HepG2 (cell line): Measurements from ENCODE around the gene ARHGAP26. TPM values are rescaled to one million over a fixed set of nuclear protein-coding genes. Genes with fewer than 3 reads are reported as not detected.

Source experiments
- ATAC-seq: fragments of 200-7000 bp; cut with Tn5 transposase; 3 replicates; pipeline ENCODE4 v1.9.1; 2020; ENCODE audit warnings: mild to moderate bottlenecking, moderate library complexity
- BruUV-seq: library from RNA; stranded (reverse); fragments of 400-500 nt; replicated peaks from 2 replicates; lab custom pipeline; 2021; lab: Mats Ljungman, UMichigan
- CTCF ChIA-PET: fragments of 300-600 bp; formaldehyde crosslinking; extraction: SDS; loops from one replicate; lab custom pipeline; 2021; ENCODE audit warnings: low total read pairs, inconsistent platforms, low intra/inter-chr PET ratio; lab: Yijun Ruan, JAX
- POLR2A ChIA-PET: fragments of 350-600 bp; sonication (Branson Sonifier 250); formaldehyde crosslinking; loops from one replicate; lab custom pipeline; 2020; ENCODE audit warnings: antibody characterized with exemption, inconsistent platforms; lab: Yijun Ruan, JAX
- DNase-seq: peaks from one replicate; pipeline ENCODE4 v3.0.0-alpha.2; 2015; ENCODE audit warnings: low spot score
- FAIRE-seq: peaks from 3 replicates; lab custom pipeline; 2011; peaks lifted over from hg19 to GRCh38; lab: Jason Lieb, UNC
- H2AFZ ChIP-seq: one replicate; pipeline ENCODE4 v1.6.1; 2011; ENCODE audit warnings: low read length, inconsistent platforms
- H3K27ac ChIP-seq: fragments of 300-600 bp; 3 replicates; pipeline ENCODE4 v1.8.0; 2011; ENCODE audit warnings: mixed run types, mild to moderate bottlenecking, mixed read lengths, low read length, inconsistent platforms; ENCODE audit not compliant: insufficient read depth; ENCODE audit errors: extremely low read length
- H3K27me3 ChIP-seq, 2 experiments: fragments of 200-600 bp in 1 of 2; 2 replicates in 1 of 2; 3 replicates in 1 of 2; pipeline versions ENCODE4 v1.6.0 to v1.8.0; 2011; ENCODE audit warnings: low read length in 2 of 2, mild to moderate bottlenecking in 2 of 2, moderate library complexity in 2 of 2, inconsistent platforms in 1 of 2; ENCODE audit not compliant: insufficient read depth in 2 of 2, control insufficient read depth in 1 of 2
- H3K36me3 ChIP-seq, 2 experiments: fragments of 200-600 bp in 1 of 2; replicated peaks in 1 of 2; 2 replicates in 1 of 2; 3 replicates in 1 of 2; pipeline versions ENCODE4 v1.5.1 to v1.8.0; 2011; ENCODE audit warnings: low read length in 2 of 2, inconsistent platforms in 1 of 2; ENCODE audit not compliant: insufficient read depth in 2 of 2, control insufficient read depth in 1 of 2
- H3K4me1 ChIP-seq: 2 replicates; pipeline ENCODE4 v1.5.1; 2012; ENCODE audit warnings: low read length, inconsistent platforms; ENCODE audit not compliant: insufficient read depth
- H3K4me2 ChIP-seq: 2 replicates; pipeline ENCODE4 v1.6.0; 2011; ENCODE audit warnings: low read depth, low read length, inconsistent platforms
- H3K4me3 ChIP-seq, 3 experiments: fragments of 200-600 bp in 1 of 3; sonication (generic), shearing (Covaris generic) in 1 of 3; replicated peaks in 1 of 3; 2 replicates each; pipeline ENCODE4 v1.5.1; 2011 to 2016; ENCODE audit warnings: low read length in 3 of 3, inconsistent platforms in 2 of 3, low read depth in 2 of 3, mild to moderate bottlenecking in 2 of 3, control low read depth in 1 of 3, mixed read lengths in 1 of 3; ENCODE audit not compliant: insufficient read depth in 1 of 3
- H3K79me2 ChIP-seq: one replicate; pipeline ENCODE4 v1.6.1; 2011; ENCODE audit warnings: low read length, inconsistent platforms; ENCODE audit not compliant: insufficient read depth
- H3K9ac ChIP-seq: 2 replicates; pipeline ENCODE4 v1.6.0; 2011; ENCODE audit warnings: mild to moderate bottlenecking, low read depth, low read length, inconsistent platforms; ENCODE audit not compliant: insufficient read depth
- H3K9me3 ChIP-seq: 2 replicates; pipeline ENCODE4 v1.5.1; 2012; ENCODE audit warnings: mild to moderate bottlenecking, low read length
- H4K20me1 ChIP-seq: 2 replicates; pipeline ENCODE4 v1.6.0; 2011; ENCODE audit warnings: inconsistent platforms, mild to moderate bottlenecking, low read length, moderate library complexity; ENCODE audit not compliant: insufficient read depth
- BATF2 ChIP-seq: sonication (generic); formaldehyde crosslinking; IDR thresholded peaks from 2 replicates; pipeline ENCODE4 v1.8.0; 2022; ENCODE audit warnings: mild to moderate bottlenecking, missing genetic modification reagents, moderate library complexity
- EED ChIP-seq: sonication (generic); formaldehyde crosslinking; IDR thresholded peaks from 2 replicates; pipeline ENCODE4 v1.5.0; 2020; ENCODE audit warnings: mild to moderate bottlenecking, missing genetic modification reagents
- HIVEP1 ChIP-seq: sonication (generic); formaldehyde crosslinking; IDR thresholded peaks from 2 replicates; pipeline ENCODE4 v1.4.0; 2020; ENCODE audit warnings: mild to moderate bottlenecking, missing genetic modification reagents
- POGK ChIP-seq: sonication (generic); formaldehyde crosslinking; conservative IDR thresholded peaks from 2 replicates; pipeline ENCODE4 v1.8.0; 2022; ENCODE audit warnings: mild to moderate bottlenecking, moderate library complexity, missing genetic modification reagents
- PRDM10 ChIP-seq: sonication (generic); formaldehyde crosslinking; IDR thresholded peaks from 2 replicates; pipeline ENCODE4 v1.4.0; 2020; ENCODE audit warnings: low read depth, missing genetic modification reagents
- PRMT3 ChIP-seq: sonication (generic); formaldehyde crosslinking; IDR thresholded peaks from 2 replicates; pipeline ENCODE4 v1.8.1; 2022; ENCODE audit warnings: low read depth, mild to moderate bottlenecking, moderate library complexity, missing genetic modification reagents, borderline replicate concordance
- SKIL ChIP-seq: sonication (generic); formaldehyde crosslinking; IDR thresholded peaks from 2 replicates; pipeline ENCODE4 v1.8.0; 2022; ENCODE audit warnings: missing genetic modification reagents, mild to moderate bottlenecking, moderate library complexity, borderline replicate concordance
- SRY ChIP-seq: sonication (generic); formaldehyde crosslinking; IDR thresholded peaks from 2 replicates; pipeline ENCODE4 v1.8.0; 2022; ENCODE audit warnings: mild to moderate bottlenecking, missing genetic modification reagents
- ZFP90 ChIP-seq: sonication (generic); formaldehyde crosslinking; IDR thresholded peaks from 2 replicates; pipeline ENCODE4 v1.8.0; 2022; ENCODE audit warnings: missing genetic modification reagents, mild to moderate bottlenecking, inconsistent platforms, borderline replicate concordance
- ZNF564 ChIP-seq: sonication (generic); formaldehyde crosslinking; IDR thresholded peaks from 2 replicates; pipeline ENCODE4 v1.8.1; 2023; ENCODE audit warnings: mild to moderate bottlenecking, missing genetic modification reagents
- ZUFSP ChIP-seq: sonication (generic); formaldehyde crosslinking; IDR thresholded peaks from 2 replicates; pipeline ENCODE4 v1.9.0; 2021; ENCODE audit warnings: missing genetic modification reagents, mild to moderate bottlenecking, borderline replicate concordance
- WGBS: methylation state at CpG from one replicate; pipeline ENCODE4 v1.1.6; 2017; ENCODE audit warnings: low lambda C conversion rate; 5-methylcytosine and 5-hydroxymethylcytosine counted together
- in situ Hi-C: cut with HindIII; loops from 2 replicates; pipeline ENCODE4 v1.10.0; 2017; ENCODE audit warnings: low pct_unique_long_range_greater_than_20kb; ENCODE audit not compliant: extremely low pct_ligation_motif_present
- intact Hi-C: fragments of 100-400 bp; cut with micrococcal nuclease; formaldehyde crosslinking; loops from one replicate; pipeline ENCODE4 v1.10.0; 2022; ENCODE audit not compliant: unreplicated experiment
- polyA plus RNA-seq, 8 experiments: library from polyadenylated mRNA; depleted of rRNA in 3 of 8; stranded (reverse) in 7 of 8; unstranded in 1 of 8; fragments of >200 nt; fragmentation: Illumina TruSeq in 4 of 8; extraction: Trizol in 4 of 8; gene quantifications; 2 replicates each; pipeline versions ENCODE4 v1.2.1 to v1.2.3, GENCODE V29; 2011 to 2016; ENCODE audit warnings: low read depth in 4 of 8, missing spikeins in 1 of 8, mixed read lengths in 1 of 8; ENCODE audit not compliant: insufficient read depth in 1 of 8
- total RNA-seq, 5 experiments: library from RNA; depleted of rRNA; stranded (reverse); fragments of >200 nt; fragmentation: Illumina TruSeq; extraction: Trizol; gene quantifications; 2 replicates each; pipeline ENCODE4 v1.2.3, GENCODE V29; 2016; ENCODE audit warnings: low read depth in 1 of 5

The ARHGAP26 gene
- total and polyA plus RNA-seq, 2 of the 13 experiments (the other 11 are each of a cell fraction or from before 2014, with no cell fraction given): 9.6 to 18.2 TPM

GRCh38 chr5:142892021-142892420, 121.8 kb downstream of the ARHGAP26 start:
- Histone ChIP-seq H3K36me3 (peaks cover 1 to 4% of the 10 kb centered on the region in 2 experiments; a peak in 2 of 5 replicates), H3K27me3 (no peaks in the 10 kb centered on the region), H4K20me1 (no peaks in the 10 kb centered on the region), H3K9ac (no peak overlapping the region), H3K4me2 (no peak overlapping the region), H3K4me1 (peaks cover 29% of the 10 kb centered on the region), H3K79me2 (no peaks in the 10 kb centered on the region), H2AFZ (no peak overlapping the region), H3K4me3 (no peak overlapping the region), H3K27ac (no peak overlapping the region), H3K9me3 (no peaks in the 10 kb centered on the region)
- BruUV-seq: no TSS peak
- in situ Hi-C loops (no loop called here), intact Hi-C loops (no loop called here)
- POLR2A ChIA-PET: no interaction called here
- FAIRE-seq: no peak
- no peak for DNase-seq
- TF ChIP-seq SKIL (CRISPR knock-in tag) (no peak), EED (CRISPR knock-in tag) (no peak), ZNF564 (CRISPR knock-in tag) (no peak), BATF2 (no peak), HIVEP1 (no peak), PRMT3 (CRISPR knock-in tag) (no peak), ZFP90 (CRISPR knock-in tag) (no peak), POGK (CRISPR knock-in tag) (no peak), PRDM10 (CRISPR knock-in tag) (no peak), SRY (no peak), ZUFSP (no peak)
- ATAC-seq: no peak
- CTCF ChIA-PET: no interaction called here
- WGBS: 94% methylated on average over 3 of the region's 3 CpGs
